GM19035 (cell line): ENCODE results near the gene POLH.
A peak's percentile ranks its signal among the peaks of the same experiment; 100 is the strongest.
"Not testable (repeated sequence)": the region's sequence is repeated elsewhere in the genome, so short reads cannot be mapped to it uniquely, and the experiment has no call there.

Source experiments
- ATAC-seq: cut with Tn5 transposase; IDR thresholded peaks from one replicate; pipeline ENCODE4 v1.9.1; 2021; ENCODE audit not compliant: unreplicated experiment

Gene POLH

DNA sequence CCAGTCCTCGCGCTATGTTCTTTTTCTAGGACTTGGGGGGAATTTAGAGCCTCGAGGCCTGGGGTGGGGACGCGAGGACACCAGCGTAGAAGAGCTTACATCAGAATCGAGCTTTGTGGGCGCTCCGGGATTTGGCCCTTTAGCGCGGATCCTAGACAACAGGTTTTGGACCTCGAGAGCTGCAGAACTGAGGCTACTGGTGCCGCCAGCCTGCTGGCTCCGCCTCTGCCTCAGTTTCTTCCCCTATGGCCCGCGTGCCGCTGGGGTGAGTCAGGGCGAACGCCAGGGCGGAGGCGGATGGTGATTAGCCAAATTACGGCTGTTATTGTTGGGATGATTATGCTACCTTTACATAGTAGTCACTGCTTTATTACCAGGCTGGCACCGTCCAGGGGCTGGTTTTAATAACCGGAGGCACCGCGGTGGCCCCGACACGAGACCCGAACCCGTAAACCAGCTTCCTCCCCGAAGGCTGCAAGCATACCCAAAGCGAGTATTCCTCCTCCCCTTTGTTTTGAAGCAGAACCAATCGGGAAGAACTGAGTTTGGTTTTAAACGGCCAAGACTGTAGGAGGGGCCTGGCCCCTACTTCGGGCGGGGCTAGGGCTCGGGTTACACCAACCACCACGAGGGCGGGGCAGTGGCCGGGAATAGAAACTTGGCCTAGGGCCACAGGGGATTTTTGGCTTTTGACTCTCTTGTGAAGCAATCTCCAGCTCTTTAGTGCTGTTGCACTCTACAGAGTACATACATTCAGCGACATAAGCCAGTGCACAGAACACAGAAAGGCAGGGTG is 53.7 kb downstream of the POLH start:
- ATAC-seq: peak; percentile 69

- no peak for ATAC-seq
Observed at GRCh38 chr6:43630980-43631619, 55.1 kb downstream of the POLH start.

DNA sequence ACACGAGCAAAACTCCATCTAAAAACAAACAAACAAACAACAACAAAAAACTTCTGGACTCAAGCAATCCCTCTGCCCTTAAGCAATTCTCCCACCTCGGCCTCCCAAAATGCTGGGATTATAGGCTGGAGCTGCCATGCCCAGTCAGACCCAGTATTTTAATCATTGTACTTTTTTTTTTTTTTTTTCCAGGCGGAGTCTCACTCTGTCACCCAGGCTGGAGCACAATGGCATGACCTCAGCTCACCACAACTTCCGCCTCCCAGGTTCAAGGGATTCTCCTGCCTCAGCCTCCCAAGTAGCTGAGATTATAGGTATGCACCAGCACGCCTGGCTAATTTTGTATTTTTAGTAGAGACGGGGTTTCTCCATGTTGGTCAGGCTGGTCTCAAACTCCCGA is 57.0 kb downstream of the POLH start:
- ATAC-seq: not testable (repeated sequence)

DNA sequence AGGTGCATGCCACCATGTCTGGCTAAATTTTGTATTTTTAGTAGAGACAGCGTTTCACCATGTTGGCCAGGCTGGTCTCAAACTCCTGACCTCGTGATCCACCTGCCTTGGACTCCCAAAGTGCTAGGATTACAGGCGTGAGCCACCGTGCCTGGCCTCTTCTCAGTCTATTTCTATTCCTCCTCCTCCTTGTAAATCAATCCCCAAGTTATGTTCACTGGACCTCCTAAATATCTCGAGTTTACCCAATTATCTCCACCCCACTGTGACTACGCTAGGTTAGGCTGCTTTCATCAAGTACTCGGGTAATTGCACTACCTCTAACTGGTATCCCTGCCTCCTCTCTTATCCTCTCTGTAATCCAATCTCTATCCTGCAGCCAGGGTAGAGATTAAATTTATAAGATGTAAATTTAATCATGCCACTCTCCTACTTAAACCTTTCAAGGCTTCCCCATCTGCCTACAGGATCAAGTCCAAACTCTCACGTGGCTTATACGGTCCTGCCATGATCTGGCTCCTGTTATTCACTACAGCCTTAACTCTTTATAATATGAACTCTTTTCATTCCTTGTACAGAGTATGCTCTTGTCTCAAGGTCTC is 58.8 kb downstream of the POLH start:
- no peak for ATAC-seq

DNA sequence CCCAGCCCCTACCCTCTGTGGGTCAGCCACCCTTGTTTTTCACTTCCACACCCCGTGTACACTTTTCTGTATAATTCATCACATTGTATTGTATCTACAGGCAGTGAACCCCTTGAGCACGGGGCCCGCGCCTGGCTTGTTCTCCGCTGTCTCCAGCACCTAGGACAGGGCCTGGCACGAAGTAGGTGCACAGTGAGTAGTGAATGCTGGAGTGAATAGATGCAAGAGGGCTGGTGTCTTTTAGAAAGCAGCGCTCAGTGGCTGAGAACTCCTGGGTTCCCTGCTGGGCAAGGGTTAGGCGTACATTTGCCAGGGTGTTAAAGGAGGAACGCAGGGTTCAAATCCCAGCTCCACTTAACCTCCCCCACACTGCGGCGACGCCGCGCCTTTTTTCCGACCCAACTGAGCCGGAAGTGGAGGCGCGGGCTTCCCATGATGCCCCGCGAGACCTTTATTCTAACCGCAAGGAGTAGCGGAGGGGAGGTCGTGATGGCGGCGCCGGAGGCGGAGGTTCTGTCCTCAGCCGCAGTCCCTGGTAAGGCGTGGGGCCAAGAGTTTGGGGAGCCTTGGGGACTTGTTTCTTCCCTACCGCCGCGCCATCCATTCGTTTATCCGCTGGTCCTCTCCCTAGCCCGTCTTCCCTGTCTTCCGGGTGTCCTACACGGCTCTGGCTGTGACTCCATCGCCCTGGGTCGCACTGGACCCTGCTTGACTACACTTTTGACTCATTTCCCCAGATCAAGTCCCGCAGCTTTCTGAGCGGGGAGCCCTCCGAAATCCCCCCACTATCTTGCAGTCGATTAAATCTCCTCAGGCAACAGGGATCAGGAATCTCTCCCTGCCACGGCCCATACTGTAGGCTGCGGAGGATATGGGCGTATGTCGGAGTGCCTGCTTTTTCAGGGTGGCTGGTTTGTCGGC is 59.7 kb downstream of the POLH start, which contains the start of gene MAD2L1BP:
Gene MAD2L1BP, plus strand, starts transcription at position 454 of the 921 bp plus-strand sequence. Its CDS starts 36 bp downstream, at position 490.
- peak; percentile 80 for ATAC-seq

DNA sequence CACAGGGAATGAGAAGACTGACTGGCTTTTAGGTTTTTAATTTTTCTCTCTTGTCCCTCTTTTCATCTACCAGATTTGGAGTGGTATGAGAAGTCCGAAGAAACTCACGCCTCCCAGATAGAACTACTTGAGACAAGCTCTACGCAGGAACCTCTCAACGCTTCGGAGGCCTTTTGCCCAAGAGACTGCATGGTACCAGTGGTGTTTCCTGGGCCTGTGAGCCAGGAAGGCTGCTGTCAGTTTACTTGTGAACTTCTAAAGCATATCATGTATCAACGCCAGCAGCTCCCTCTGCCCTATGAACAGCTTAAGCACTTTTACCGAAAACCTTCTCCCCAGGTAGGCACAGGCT is 60.3 kb downstream of the POLH start:
- peak; percentile 12 for ATAC-seq

DNA sequence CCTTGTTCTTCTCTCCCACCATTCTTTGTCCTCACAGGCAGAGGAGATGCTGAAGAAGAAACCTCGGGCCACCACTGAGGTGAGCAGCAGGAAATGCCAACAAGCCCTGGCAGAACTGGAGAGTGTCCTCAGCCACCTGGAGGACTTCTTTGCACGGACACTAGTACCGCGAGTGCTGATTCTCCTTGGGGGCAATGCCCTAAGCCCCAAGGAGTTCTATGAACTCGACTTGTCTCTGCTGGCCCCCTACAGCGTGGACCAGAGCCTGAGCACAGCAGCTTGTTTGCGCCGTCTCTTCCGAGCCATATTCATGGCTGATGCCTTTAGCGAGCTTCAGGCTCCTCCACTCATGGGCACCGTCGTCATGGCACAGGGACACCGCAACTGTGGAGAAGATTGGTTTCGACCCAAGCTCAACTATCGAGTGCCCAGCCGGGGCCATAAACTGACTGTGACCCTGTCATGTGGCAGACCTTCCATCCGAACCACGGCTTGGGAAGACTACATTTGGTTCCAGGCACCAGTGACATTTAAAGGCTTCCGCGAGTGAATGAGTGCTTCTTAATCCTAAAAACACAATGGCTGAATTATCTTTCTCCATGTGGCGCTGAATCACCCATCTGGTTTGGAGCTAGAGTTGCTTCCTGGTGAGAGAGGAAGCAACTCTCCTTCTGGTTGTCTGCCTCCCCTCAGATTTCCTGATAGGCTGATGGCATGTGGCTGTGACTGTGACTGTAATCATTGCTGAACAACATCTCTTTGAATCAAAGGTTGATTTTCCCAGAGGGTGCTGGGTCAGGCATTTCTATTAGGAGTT is 64.2 kb downstream of the POLH start:
- ATAC-seq: no peak

GRCh38 chr6:43644940-43645612 is 69.1 kb downstream of the POLH start, which contains the start of gene RSPH9:
Gene RSPH9, plus strand, starts transcription at chr6:43645036. Its CDS starts 63 bp downstream, at chr6:43645099.
- ATAC-seq: peak; percentile 44

DNA sequence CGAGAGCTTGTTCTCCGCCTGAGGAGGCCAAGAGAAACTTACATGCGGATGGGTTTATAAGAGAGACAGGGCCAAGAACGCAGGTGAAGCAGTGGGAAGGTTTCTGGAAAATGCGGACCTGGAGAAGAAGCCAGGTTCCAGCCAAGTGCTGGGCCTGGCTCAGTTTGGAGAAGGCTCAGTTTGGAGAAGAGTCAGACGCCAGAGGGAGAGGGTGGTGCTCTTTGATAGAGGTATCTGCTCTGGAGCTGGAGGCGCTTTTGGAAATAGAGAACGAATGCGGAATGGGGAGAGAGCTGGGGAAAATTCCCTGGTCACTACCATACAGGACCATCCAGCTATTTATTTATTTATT is 69.6 kb downstream of the POLH start:
- ATAC-seq: no peak

- ATAC-seq: no peak
Observed at GRCh38 chr6:43647613-43648012, 71.6 kb downstream of the POLH start.

DNA sequence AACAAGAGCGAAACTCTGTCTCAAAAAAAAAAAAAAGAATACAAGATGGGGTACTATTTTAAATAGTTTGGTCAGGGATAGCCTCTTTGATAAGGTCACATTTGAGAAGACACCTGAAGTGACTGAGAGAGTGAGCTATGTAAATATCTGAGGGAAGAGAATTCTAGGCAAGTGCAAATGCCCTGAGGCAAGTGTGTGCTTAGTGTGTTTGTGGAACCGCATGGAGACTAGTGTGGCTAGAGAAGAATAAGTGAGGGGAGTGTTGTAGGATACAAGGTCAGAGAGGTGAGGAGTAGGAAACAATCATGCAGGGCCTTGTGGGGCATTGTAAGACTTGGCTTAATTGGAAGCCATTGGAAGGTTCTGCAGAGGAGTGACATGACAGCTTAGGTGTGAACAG is 72.3 kb downstream of the POLH start:
- no peak for ATAC-seq

DNA sequence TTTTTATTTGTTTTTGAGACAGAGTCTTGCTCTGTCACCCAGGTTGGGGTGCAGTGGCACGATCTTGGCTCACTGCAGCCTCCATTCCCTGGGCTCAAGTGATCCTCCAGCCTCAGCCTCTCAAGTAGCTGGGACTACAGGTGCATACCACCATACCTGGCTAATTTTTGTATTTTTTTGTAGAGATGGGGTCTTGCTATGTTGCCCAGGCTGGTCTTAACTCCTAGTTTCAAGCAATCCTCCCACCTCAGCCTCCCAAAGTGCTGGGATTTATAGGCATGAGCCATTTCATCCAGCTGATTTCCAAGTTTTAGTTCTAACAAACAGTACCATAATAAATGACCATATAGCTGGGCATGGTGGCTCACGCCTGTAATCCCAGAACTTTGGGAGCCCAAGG is 76.8 kb downstream of the POLH start:
- not testable (repeated sequence) for ATAC-seq

DNA sequence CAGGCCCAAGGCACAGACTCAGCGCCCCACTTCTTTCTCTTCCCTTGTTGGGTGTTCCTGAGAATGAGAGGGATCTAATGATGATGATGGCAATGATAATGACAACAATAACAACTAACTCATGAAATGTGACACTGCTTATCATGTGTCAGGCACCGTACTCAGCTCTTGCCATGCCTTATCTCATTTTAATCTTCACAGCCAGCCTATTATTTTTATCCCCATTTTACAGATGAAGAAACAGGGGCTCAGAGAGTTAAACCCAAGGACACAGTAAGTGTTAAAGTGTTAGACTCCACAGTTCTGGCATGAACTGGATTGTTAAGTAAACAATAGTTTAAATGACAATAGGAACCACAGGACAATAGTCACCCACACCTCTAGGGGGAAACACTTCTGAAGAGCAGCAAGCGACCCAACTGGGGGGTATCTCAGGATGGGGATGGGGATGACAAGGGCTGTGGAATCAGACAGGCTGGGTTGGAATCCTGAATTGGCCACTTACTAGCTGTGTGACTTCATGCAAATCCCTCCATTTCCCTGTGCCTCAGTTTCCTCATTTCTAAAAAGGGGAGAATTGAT is 81.3 kb downstream of the POLH start:
- no peak for ATAC-seq

- ATAC-seq: no peak
Observed at GRCh38 chr6:43658161-43658560, 82.2 kb downstream of the POLH start.

DNA sequence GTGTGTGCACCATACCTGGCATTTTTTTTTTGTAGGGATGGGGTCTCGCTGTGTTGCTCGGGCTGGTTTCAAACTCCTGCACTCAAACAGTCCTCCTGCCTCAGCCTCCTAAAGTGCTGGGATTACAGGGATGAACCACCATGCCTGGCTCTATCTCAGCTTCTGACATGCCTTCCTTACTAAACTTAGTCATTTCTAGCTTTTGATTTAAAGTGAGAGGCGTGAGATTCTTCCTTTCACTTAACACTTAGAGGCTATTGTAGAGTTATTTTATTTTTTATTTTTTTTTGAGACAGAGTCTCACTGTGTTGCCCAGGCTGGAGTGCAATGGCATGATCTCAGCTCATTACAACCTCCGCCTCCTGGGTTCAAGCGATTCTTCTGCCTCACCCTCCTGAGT is 87.0 kb downstream of the POLH start:
- not testable (repeated sequence) for ATAC-seq
